Measurements from ENCODE around the gene CFD.
"Not testable (repeated sequence)": the region's sequence is repeated elsewhere in the genome, so short reads cannot be mapped to it uniquely, and the experiment has no call there.

Gene CFD

GRCh38 chr19:825897-826644 lies 33.4 kb upstream of the CFD start:
- no peak for DNase-seq

DNA sequence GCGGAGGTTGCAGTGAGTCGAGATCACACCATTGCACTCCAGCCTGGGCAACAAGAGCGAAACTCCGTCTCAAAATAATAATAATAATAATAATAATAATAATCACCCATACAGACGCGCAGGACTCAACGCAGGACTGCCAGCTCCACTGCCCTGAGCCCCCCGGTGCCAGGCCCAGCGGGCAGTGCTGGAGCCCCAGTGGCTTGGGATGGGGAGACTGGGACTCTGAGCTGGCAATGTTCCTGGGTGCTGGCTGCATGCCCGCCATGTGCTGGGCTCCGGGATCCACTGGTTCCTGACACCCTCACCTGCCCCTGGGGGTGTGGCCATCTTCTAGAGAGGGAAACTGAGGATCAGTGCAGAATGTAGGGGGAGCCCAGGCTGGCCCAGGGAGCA lies 32.2 kb upstream of the CFD start:
- DNase-seq, result no peak

- DNase-seq, result no peak
Measured at GRCh38 chr19:827710-828321, 31.6 kb upstream of the CFD start, which contains the start of gene AZU1. Gene AZU1 (plus strand): TSS chr19:827837. CDS start chr19:827847, 10 bp downstream.

DNA sequence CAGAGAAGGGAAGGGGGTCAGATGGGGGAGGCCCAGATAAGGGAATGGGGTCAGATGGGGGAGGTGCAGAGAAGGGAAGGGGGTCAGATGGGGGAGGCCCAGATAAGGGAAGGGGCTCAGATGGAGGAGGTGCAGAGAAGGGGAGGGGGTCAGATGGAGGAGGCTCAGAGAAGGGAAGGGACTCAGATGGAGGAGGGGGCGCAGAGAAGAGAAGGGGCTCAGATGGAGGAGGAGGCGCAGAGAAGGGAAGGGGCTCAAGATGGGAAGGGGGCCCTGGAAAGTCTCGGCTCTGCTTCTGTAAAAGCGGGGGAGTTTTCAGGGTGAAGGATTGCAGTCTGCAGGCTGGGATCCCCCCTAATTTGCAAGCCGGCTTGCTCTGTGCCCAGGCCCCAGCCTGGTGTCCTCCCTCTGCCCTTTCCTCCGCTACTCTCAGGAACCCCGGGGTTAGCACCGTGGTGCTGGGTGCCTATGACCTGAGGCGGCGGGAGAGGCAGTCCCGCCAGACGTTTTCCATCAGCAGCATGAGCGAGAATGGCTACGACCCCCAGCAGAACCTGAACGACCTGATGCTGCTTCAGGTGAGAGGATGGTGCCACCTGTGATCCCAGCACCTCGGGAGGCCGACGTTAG lies 30.2 kb upstream of the CFD start:
- DNase-seq, result no peak

DNA sequence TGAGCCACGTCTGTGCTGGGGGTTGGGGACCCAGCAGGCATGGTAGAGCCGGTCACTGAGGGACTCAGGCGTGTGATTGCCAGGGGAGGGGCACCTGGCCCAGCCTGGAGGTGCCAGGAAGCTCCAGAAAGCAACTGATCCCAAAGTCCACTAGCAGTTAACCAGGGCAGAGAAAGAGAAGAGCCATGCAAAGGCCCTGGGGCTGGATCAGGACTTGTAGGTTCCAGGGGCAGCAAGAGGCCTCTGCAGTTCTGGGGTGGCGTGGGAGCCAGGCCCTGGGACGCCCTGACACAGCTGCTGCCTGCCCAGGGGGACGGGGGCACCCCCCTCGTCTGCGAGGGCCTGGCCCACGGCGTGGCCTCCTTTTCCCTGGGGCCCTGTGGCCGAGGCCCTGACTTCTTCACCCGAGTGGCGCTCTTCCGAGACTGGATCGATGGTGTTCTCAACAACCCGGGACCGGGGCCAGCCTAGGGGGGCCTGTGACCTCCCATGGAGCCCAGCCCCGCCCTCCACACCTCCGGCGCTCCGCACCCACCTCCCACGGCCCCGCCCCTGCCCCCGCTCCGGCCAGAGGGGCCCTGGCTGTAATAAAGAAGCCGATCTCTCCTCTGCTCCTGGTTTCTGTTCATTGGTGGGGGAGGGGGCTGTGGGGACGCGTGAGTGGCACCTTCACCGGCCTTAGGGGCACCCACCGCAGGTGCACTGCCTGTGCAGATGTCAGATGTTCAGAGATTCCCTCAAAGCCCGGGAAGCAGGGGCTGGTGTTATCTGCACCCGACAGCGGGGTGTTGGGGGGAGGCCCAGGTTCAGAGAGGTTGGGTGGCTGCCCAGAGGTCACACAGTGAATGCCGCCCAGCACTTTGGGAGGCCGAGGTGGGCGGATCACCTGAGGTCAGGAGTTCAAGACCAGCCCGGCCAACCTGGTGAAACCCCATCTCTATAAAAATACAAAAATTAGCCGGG lies 27.8 kb upstream of the CFD start:
- DNase-seq, result no peak

DNA sequence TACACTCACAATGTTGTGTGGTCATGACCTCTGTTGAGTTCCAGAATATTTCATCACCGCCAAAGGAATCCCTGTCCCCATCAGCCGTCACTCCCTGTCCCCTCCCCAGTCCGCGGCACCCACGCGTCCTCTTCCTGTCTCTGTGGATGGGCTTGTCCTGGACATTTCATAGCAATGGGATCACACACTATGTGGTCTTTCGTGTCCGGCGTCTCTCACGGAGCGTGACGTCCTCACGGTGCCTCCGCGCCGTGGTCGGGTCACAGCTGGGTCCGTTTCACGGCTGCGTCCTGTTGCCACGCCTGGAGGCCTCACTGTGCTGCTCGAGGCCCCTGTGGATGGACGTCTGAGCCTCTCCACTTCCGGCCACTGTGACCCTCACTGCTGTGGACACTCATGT lies 25.2 kb upstream of the CFD start:
- no peak for DNase-seq

GRCh38 chr19:835210-835810 lies 24.2 kb upstream of the CFD start:
- no peak for DNase-seq

DNA sequence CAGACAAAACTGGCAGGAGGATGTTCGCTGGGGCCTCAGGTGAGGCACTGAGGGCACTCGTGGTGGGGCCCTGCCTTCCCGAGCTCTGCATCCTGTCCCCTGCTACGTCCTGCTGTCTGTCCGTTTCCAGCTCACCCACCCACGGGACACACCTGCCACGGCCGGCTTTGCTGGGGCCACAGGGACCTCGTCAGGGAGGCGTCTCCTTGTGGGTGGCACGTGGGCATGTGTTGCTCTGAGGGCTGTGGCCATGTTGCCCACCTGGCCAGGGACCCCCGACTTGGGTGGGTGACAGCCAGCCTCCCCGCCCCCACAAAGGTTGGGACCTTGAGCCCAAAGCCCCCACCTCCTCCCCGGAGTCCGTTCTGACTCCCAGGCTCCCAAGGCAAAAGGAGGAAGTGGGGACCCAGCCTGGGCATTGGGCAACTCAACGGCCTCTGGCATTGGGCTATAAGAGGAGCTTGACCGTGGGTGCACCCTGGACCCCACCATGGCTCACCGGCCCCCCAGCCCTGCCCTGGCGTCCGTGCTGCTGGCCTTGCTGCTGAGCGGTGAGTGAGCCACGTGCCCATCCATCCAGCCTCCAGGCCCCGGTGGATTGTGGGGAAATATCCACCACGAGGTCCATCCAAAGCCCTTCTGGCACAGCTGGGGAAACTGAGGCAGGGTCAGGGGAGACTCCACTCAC lies 18.8 kb upstream of the CFD start, which contains the start of gene PRTN3:
PRTN3 (plus strand) TSS at position 481 of the 688 bp plus-strand sequence; CDS start at position 491, 10 bp downstream.
- DNase-seq, result no peak

- DNase-seq, result not testable (repeated sequence)
Measured at GRCh38 chr19:842802-843179, 16.7 kb upstream of the CFD start.

DNA sequence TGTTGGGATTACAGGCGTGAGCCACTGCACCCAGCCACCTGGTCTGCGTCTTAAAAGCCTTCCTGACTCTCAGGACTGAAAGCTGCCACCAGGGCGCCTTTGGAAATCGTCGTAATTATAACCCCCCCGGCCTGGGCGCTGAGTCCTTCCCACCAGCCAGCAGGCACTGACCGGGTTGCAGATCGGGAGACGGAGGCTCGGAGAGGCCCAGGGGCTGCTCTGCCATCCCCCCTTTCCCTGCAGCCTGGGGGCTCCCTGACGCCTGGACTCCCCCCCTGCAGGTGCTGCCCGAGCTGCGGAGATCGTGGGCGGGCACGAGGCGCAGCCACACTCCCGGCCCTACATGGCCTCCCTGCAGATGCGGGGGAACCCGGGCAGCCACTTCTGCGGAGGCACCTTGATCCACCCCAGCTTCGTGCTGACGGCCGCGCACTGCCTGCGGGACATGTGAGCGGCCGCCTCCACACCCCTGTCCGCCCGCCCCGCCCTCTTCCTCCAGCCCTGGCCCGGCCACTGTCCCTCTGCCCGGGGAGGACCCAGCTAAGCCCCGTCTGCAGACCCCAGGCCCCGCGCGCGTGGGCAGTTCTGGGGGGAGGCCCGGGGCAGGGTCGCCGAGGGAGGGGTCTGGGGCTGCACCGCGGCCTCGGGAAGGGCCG lies 16.2 kb upstream of the CFD start:
- no peak for DNase-seq

DNA sequence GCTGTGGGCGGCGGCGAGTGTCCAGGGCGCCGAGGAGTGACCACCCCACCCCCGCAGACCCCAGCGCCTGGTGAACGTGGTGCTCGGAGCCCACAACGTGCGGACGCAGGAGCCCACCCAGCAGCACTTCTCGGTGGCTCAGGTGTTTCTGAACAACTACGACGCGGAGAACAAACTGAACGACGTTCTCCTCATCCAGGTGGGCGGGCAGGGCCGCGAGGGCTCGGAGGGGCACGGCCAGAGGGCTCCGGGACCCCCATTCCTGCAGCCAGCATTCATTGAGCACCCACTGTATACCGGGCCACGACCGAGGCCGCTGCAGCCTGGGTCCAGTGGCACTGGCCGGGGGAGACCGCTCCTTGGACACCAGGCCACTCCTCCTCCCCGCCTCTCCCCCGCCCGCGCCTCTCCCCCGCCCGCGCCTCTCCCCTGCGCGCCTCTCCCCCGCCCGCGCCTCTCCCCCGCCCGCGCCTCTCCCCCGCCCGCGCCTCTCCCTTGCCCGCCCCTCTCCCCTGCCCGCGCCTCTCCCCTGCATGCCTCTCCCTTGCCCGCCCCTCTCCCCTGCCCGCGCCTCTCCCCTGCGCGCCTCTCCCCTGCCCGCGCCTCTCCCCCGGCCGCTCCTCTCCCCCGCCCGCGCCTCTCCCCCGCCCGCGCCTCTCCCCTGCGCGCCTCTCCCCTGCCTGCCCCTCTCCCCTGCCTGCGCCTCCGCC lies 15.5 kb upstream of the CFD start:
- no peak for DNase-seq

DNA sequence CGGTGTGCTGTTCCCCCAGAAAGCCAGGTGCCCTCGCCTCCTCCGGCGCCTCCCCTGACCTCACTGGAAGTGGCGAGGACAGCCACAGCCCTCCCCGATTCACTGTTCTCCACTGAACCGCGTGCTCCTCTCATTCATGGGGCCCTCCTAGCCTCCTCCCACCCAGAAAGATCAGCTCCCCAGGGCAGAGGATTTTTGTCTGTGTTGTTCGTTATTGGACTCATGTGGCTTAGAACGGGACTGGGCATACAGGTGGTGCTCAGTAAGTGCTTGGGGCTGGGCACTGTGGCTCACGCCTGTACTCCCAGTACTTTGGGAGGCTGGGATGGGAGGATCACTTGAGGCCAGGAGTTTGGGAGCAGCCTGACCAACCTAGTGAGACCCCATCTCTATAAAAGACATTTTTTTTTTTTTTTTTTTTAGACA lies 14.9 kb upstream of the CFD start:
- no peak for DNase-seq

DNA sequence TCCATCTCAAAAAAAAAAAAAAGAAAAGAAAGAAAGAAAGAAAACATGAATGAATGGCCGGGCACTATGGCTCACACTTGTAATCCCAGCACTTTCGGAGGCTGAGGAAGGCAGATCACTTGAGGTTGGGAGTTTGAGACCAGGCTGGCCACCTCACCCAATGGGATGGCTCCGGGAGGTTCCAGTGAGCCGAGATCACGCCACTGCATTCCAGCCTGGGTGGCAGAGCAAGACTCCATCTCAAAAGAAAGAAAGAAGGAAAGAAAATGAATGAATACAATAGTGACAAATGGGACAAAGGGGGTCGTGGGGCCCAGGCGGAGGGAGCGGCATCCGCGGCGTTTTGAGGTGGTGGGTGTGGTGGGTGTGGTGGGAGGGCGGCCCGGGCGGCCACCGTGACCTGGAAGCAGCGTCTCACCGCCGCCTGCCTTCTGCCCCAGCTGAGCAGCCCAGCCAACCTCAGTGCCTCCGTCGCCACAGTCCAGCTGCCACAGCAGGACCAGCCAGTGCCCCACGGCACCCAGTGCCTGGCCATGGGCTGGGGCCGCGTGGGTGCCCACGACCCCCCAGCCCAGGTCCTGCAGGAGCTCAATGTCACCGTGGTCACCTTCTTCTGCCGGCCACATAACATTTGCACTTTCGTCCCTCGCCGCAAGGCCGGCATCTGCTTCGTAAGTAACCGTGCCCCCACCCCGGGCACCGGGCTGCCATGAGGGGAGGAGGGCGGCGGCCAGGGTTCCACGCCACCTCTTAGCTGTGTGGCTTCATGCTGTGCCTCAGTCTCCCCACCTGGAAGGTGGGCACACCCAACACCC lies 13.6 kb upstream of the CFD start:
- no peak for DNase-seq

DNA sequence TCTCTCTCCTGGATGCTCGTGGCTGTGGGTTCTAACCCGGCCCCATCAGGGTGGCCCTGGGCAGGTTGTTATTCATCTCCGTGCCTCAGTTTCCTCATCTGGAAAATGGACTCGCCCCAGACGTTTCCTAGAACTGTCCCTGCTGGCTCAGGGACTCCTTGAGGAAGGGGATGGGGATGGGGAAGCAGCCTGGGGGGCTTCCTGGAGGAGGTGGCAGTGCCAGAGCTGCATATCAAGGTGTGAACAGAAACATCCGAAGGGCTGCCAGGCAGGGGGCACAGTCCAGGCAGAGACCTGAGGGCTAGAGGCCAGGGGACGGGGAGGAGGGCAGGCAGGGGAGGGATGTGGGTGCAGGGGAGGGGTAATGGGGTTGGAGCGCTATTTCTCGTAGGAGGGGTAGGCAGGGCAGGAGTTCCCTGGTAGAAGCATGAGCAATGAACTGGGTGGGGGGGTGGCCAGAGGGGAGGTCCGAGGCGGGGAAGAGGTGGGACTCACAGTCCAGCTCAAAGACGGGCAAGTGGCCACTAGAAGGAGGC lies 11.0 kb upstream of the CFD start:
- DNase-seq, result no peak

GRCh38 chr19:849195-849594 lies 10.3 kb upstream of the CFD start:
- not testable (repeated sequence) for DNase-seq

GRCh38 chr19:850221-850978 lies 9.1 kb upstream of the CFD start:
- DNase-seq, result no peak

DNA sequence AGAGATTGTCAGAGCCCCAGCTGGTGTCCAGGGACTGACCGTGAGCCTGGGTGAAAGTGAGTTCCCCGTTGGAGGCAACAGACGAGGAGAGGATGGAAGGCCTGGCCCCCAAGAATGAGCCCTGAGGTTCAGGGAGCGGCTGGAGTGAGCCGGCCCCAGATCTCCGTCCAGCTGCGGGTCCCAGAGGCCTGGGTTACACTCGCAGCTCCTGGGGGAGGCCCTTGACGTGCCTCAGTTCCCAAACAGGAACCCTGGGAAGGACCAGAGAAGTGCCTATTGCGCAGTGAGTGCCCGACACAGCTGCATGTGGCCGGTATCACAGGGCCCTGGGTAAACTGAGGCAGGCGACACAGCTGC lies 8.5 kb upstream of the CFD start:
- no peak for DNase-seq

GRCh38 chr19:852136-853013 lies 7.1 kb upstream of the CFD start, which contains the start of gene ELANE:
Gene ELANE (plus strand): TSS chr19:852303. CDS start chr19:852329, 26 bp downstream.
- no peak for DNase-seq

Data from stimulated activated CD4-positive, alpha-beta T cell treated with anti-CD3 and anti-CD28 coated beads, Interleukin-4, amount 100 ng/mL, for 1 hour (primary cell).